GM19023 (cell line): ENCODE data around the gene MYLK2.
"Not testable (repeated sequence)": the region's sequence is repeated elsewhere in the genome, so short reads cannot be mapped to it uniquely, and the experiment has no call there.

ENCODE experiments used
- ATAC-seq: cut with Tn5 transposase; IDR thresholded peaks from one replicate; pipeline ENCODE4 v1.9.1; 2021; ENCODE audit warnings: mild to moderate bottlenecking, moderate library complexity; ENCODE audit not compliant: unreplicated experiment

The MYLK2 gene

GRCh38 chr20:31819083-31819784, at the start of gene MYLK2:
Gene MYLK2 (plus strand): TSS chr20:31819356. CDS start chr20:31819581, 225 bp downstream.
- no peak for ATAC-seq

GRCh38 chr20:31769681-31770080, 49.5 kb upstream of the MYLK2 start:
- no peak for ATAC-seq

DNA sequence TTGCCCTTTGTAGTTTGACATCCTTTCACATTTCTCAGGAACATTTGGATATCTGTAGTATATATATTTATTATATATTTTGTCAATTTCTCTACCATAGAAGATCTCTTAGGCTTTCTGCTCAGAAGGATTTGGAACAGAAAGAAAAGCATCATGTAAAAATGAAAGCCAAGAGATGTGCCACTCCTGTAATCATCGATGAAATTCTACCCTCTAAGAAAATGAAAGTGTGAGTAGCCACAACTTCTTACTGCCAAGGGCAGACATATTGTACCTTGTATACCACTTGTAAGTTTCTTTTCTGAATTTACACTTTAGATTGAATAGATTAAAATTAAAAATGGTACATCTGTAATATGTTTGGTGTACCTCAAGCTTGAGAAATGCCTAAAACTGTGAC, 48.9 kb upstream of the MYLK2 start:
- no peak for ATAC-seq

- no peak for ATAC-seq
Measured at GRCh38 chr20:31774408-31774807, 44.7 kb upstream of the MYLK2 start.

- ATAC-seq = no peak
Measured at GRCh38 chr20:31780839-31781238, 38.3 kb upstream of the MYLK2 start.

GRCh38 chr20:31781945-31782344, 37.2 kb upstream of the MYLK2 start:
- ATAC-seq = no peak

GRCh38 chr20:31784354-31785044, 34.7 kb upstream of the MYLK2 start:
- ATAC-seq = no peak

GRCh38 chr20:31785089-31785488, 34.1 kb upstream of the MYLK2 start:
- no peak for ATAC-seq

DNA sequence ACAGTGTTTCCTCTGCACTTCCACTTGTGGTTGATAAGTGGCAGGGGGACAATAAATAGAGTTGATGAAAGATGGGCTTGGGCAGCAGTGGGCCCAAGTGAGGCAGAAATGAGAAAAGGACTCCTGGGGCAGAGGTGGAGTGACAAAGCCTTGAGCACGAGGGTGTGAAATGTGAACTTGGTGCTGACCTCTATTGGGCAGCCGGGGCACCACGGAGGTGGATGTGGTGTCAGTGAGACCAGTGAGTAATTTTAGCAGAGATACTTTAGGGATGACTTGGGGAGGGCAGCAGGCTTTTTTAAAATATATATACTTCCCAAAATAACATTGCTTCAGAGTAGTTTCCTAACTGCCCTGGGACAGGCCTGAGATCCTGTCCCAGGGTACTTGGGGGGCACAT, 30.6 kb upstream of the MYLK2 start:
- no peak for ATAC-seq

DNA sequence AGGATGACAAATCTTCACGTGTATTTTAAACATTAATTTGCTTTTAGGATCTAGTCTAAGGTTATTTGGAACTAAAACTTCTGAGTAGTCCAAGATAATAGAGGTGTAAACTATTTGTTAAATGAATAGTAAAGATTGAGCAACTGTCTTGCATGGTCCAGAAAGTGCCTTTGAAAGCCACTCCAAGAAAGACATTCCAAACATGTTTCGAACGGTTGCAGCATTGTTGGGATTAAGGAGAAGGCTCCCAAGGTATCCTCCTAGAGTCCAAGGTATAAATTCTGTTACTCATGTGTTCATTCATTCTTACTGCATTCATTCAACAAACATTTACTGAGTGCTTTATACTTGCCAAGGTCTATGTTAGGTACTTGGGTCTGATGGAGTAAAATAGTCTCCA, 28.8 kb upstream of the MYLK2 start:
- ATAC-seq = no peak

- ATAC-seq = no peak
Measured at GRCh38 chr20:31797364-31797763, 21.8 kb upstream of the MYLK2 start.

DNA sequence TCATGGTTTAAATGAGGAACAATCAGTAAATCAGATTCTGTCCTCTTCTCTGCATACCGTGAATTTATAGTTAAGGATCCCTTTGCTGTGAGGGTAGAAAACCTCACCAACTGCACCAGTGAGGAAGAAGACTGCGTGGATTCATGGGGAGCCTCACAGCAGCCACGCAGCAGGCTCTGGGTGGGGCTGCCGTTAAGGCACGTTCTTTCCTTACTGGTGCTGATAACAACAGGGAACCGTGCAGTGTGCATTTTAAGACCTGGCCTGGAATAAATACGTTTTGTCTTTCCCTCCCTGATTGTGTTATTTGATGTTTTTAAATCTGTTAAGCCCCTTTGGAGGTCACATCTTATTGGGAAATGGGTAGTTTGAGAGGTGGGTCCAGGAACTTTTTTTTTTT, 17.6 kb upstream of the MYLK2 start:
- ATAC-seq = no peak

GRCh38 chr20:31803552-31804291, 15.4 kb upstream of the MYLK2 start:
- no peak for ATAC-seq

GRCh38 chr20:31806564-31807355, 12.4 kb upstream of the MYLK2 start:
- no peak for ATAC-seq

GRCh38 chr20:31808481-31808880, 10.7 kb upstream of the MYLK2 start:
- ATAC-seq = no peak

- no peak for ATAC-seq
Measured at GRCh38 chr20:31809661-31810060, 9.5 kb upstream of the MYLK2 start.

- ATAC-seq = no peak
Measured at GRCh38 chr20:31811198-31811597, 8.0 kb upstream of the MYLK2 start.

- ATAC-seq = no peak
Measured at GRCh38 chr20:31811796-31812728, 7.1 kb upstream of the MYLK2 start.

DNA sequence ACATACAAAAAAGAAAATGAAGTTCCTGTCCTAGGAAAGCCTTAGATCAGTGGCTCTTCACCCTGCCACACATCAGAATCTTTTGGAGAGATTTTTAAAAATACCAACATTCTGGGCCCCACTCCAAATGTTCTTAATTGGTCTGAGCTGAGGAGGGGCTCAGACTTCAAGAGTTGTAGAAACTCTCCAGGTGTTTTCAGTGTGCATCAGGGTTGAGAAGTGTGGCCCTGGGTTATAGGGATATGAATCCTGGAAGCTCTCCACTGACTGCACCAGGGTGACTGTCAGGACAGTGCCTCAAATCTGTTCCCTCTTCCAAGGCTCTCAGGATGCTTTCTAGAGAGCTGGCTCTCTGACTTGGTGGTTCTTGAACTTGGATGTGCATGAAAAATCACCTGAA, 5.5 kb upstream of the MYLK2 start:
- ATAC-seq = no peak

DNA sequence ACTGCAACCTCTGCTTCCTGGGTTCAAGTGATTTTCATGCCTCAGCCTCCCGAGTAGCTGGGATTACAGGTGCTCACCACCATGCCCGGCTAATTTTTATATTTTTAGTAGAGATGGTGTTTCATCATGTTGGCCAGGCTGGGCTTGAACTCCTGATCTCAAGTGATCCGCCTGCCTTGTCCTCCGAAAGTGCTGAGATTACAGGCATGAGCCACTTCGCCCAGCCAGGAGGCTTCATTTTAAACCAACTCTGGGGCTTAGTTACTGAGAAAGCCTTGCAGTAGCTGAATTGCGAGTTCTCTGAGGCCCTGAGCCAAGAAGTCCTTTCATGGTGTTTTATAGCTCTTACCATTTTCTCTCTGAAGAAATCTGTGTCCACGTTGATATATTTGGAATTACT, 5.0 kb upstream of the MYLK2 start:
- ATAC-seq = not testable (repeated sequence)
